DOHH2 (cell line): ENCODE results near the gene PPFIA1.
"Not testable (repeated sequence)": the region's sequence is repeated elsewhere in the genome, so short reads cannot be mapped to it uniquely, and the experiment has no call there.

Source experiments
- H3F3A ChIP-seq: fragments of 200-600 bp; sonication (generic), shearing (Covaris generic); 2 replicates; pipeline ENCODE4 v1.6.0; 2016; ENCODE audit warnings: antibody characterized with exemption, mild to moderate bottlenecking; ENCODE audit not compliant: control insufficient read depth, insufficient read depth
- H3K27ac ChIP-seq: fragments of 200-600 bp; sonication (generic); 2 replicates; pipeline ENCODE4 v1.5.1; 2014; ENCODE audit warnings: low read depth, mild to moderate bottlenecking, low read length, moderate library complexity
- H3K27me3 ChIP-seq: fragments of 200-600 bp; sonication (generic); 2 replicates; pipeline ENCODE4 v1.6.1; 2014; ENCODE audit warnings: mild to moderate bottlenecking, low read length, mixed read lengths; ENCODE audit not compliant: control insufficient read depth
- H3K36me3 ChIP-seq: fragments of 200-600 bp; sonication (generic); 2 replicates; pipeline ENCODE4 v1.6.1; 2014; ENCODE audit warnings: mild to moderate bottlenecking, low read length, moderate library complexity, mixed read lengths; ENCODE audit not compliant: control insufficient read depth
- H3K4me1 ChIP-seq: fragments of 200-600 bp; sonication (generic); 2 replicates; pipeline ENCODE4 v1.6.1; 2014; ENCODE audit warnings: mild to moderate bottlenecking, low read length, mixed read lengths; ENCODE audit not compliant: control insufficient read depth
- H3K4me2 ChIP-seq: fragments of 200-600 bp; sonication (generic); 2 replicates; pipeline ENCODE4 v1.6.0; 2014; ENCODE audit warnings: mild to moderate bottlenecking, low read length, moderate library complexity
- H3K4me3 ChIP-seq: fragments of 200-600 bp; sonication (generic); 2 replicates; pipeline ENCODE4 v1.5.1; 2014; ENCODE audit warnings: mild to moderate bottlenecking, low read length, mixed read lengths
- H3K79me2 ChIP-seq: fragments of 200-600 bp; sonication (generic); 2 replicates; pipeline ENCODE4 v1.6.1; 2014; ENCODE audit warnings: mild to moderate bottlenecking, low read length, mixed read lengths; ENCODE audit not compliant: control insufficient read depth
- H3K9me2 ChIP-seq: fragments of 200-600 bp; sonication (generic); replicated peaks from 2 replicates; pipeline ENCODE4 v1.6.1; 2014; ENCODE audit warnings: mild to moderate bottlenecking, low read length, mixed read lengths; ENCODE audit not compliant: control insufficient read depth
- H3K9me3 ChIP-seq: fragments of 200-600 bp; sonication (generic); 2 replicates; pipeline ENCODE4 v1.6.1; 2014; ENCODE audit warnings: antibody characterized with exemption, low read length, mixed read lengths; ENCODE audit not compliant: control insufficient read depth, insufficient read depth
- H4K20me1 ChIP-seq: fragments of 200-600 bp; sonication (generic); 2 replicates; pipeline ENCODE4 v1.6.0; 2014; ENCODE audit warnings: low read depth, mild to moderate bottlenecking, antibody characterized with exemption, low read length, moderate library complexity; ENCODE audit not compliant: control insufficient read depth, insufficient read depth
- EZH2phosphoT487 ChIP-seq: fragments of 200-600 bp; sonication (generic); IDR thresholded peaks from 2 replicates; pipeline ENCODE4 v1.6.1; 2017; ENCODE audit warnings: borderline replicate concordance, mild to moderate bottlenecking, antibody characterized with exemption, low read length, moderate library complexity, mixed read lengths
- TF ChIP-seq, protein P1 (sequence below): fragments of 200-600 bp; sonication (generic); IDR thresholded peaks from one replicate; pipeline ENCODE4 v1.5.1; 2014; ENCODE audit warnings: antibody characterized with exemption, mild to moderate bottlenecking, low read depth, low read length; ENCODE audit not compliant: poor library complexity, severe bottlenecking

The PPFIA1 gene

GRCh38 chr11:70326365-70326811, 55.9 kb downstream of the PPFIA1 start:
- no peak for TF ChIP-seq EZH2phosphoT487
- TF ChIP-seq, protein P1, sequence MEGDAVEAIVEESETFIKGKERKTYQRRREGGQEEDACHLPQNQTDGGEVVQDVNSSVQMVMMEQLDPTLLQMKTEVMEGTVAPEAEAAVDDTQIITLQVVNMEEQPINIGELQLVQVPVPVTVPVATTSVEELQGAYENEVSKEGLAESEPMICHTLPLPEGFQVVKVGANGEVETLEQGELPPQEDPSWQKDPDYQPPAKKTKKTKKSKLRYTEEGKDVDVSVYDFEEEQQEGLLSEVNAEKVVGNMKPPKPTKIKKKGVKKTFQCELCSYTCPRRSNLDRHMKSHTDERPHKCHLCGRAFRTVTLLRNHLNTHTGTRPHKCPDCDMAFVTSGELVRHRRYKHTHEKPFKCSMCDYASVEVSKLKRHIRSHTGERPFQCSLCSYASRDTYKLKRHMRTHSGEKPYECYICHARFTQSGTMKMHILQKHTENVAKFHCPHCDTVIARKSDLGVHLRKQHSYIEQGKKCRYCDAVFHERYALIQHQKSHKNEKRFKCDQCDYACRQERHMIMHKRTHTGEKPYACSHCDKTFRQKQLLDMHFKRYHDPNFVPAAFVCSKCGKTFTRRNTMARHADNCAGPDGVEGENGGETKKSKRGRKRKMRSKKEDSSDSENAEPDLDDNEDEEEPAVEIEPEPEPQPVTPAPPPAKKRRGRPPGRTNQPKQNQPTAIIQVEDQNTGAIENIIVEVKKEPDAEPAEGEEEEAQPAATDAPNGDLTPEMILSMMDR = no peak
- Histone ChIP-seq H3K79me2 (no peaks in the 10 kb centered on the region), H3K4me2 (no peak overlapping the region), H3K9me3 (no peaks in the 10 kb centered on the region), H3K27ac (no peak overlapping the region), H4K20me1 (no peaks in the 10 kb centered on the region), H3K4me3 (no peak overlapping the region), H3K27me3 (no peaks in the 10 kb centered on the region), H3F3A (no peaks in the 10 kb centered on the region), H3K36me3 (peaks cover 53% of the 10 kb centered on the region), H3K9me2 (no peaks in the 10 kb centered on the region), H3K4me1 (no peaks in the 10 kb centered on the region)

DNA sequence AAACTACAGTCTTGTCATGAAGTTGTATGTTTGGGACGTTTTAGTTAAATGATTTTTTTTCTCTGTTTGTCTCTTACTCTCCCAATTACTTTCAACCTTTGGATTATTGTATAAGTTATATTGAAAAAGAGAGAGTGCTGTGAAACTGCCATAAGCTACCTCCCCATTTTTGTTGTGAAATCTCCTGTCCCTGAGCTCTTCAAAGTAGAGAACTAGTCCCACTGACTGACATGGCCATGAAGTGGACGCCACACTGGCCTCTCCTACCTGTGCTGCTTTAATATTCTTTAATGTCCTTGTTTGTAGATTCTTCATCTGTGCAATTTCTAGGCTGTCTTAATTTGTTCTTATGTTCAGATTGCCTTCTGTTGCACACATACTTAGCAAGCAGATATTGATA, 56.3 kb downstream of the PPFIA1 start:
- H3K27me3 ChIP-seq = no peaks in the 10 kb centered on the region
- H4K20me1 ChIP-seq = no peaks in the 10 kb centered on the region
- H3K4me1 ChIP-seq = no peaks in the 10 kb centered on the region
- peaks cover 54% of the 10 kb centered on the region for H3K36me3 ChIP-seq
- no peak overlapping the region for H3K27ac ChIP-seq
- H3K79me2 ChIP-seq = no peaks in the 10 kb centered on the region
- H3F3A ChIP-seq = no peaks in the 10 kb centered on the region
- no peaks in the 10 kb centered on the region for H3K9me2 ChIP-seq
- no peak overlapping the region for H3K4me2 ChIP-seq
- no peak overlapping the region for H3K4me3 ChIP-seq
- no peak for TF ChIP-seq EZH2phosphoT487
- TF ChIP-seq, protein P1 = no peak
- no peaks in the 10 kb centered on the region for H3K9me3 ChIP-seq

DNA sequence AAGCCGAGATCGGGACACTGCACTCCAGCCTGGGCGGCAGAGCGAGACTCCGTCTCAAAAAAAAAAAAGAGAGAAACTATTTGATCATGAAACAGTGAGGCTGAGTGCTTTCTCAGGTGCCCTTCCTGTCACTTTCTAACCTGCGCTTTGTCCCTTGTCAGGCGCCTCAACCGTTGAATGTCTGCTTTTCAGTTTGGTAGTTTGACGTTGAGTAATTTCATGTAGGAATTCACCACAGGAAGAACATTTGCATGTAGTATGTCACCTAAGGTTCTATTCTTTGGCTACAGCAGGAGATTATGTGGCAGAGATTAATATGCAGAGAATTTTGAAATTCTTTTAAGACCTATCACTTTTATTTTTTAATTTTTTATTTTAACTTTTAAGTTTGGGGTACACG, 57.2 kb downstream of the PPFIA1 start:
- Histone ChIP-seq H3K27me3 (no peaks in the 10 kb centered on the region), H3K27ac (no peak overlapping the region), H3K4me1 (no peaks in the 10 kb centered on the region), H3K9me3 (no peaks in the 10 kb centered on the region), H3K4me3 (no peak overlapping the region), H4K20me1 (no peaks in the 10 kb centered on the region), H3K79me2 (no peaks in the 10 kb centered on the region), H3K9me2 (no peaks in the 10 kb centered on the region), H3K4me2 (no peak overlapping the region), H3K36me3 (peaks cover 60% of the 10 kb centered on the region), H3F3A (no peaks in the 10 kb centered on the region)
- no peak for TF ChIP-seq EZH2phosphoT487
- TF ChIP-seq, protein P1 = no peak

GRCh38 chr11:70328556-70328955, 58.1 kb downstream of the PPFIA1 start:
- Histone ChIP-seq H3K9me2 (no peaks in the 10 kb centered on the region), H3K27me3 (no peaks in the 10 kb centered on the region), H3K4me1 (no peaks in the 10 kb centered on the region), H3K36me3 (peaks cover 68% of the 10 kb centered on the region), H3K4me2 (no peak overlapping the region), H4K20me1 (no peaks in the 10 kb centered on the region), H3K4me3 (no peak overlapping the region), H3K79me2 (no peaks in the 10 kb centered on the region), H3K27ac (no peak overlapping the region), H3F3A (no peaks in the 10 kb centered on the region), H3K9me3 (no peaks in the 10 kb centered on the region)
- TF ChIP-seq, protein P1 = no peak
- no peak for TF ChIP-seq EZH2phosphoT487

GRCh38 chr11:70331320-70331843, 60.9 kb downstream of the PPFIA1 start:
- not testable (repeated sequence) for H3K79me2 ChIP-seq, H4K20me1 ChIP-seq, H3K4me2 ChIP-seq, H3K9me2 ChIP-seq, H3K4me3 ChIP-seq, H3K27me3 ChIP-seq, H3K9me3 ChIP-seq, H3K4me1 ChIP-seq, H3K27ac ChIP-seq, H3F3A ChIP-seq
- H3K36me3 ChIP-seq = peaks cover 72% of the 10 kb centered on the region
